GM12892 (cell line): ENCODE results near the gene ZNF692. TPM values are rescaled to one million over a fixed set of nuclear protein-coding genes. Genes with fewer than 3 reads are reported as not detected.

Source experiments
- DNase-seq: peaks from one replicate; pipeline ENCODE4 v3.0.0; 2011; ENCODE audit not compliant: insufficient read length
- FAIRE-seq: peaks from 2 replicates; lab custom pipeline; 2011; peaks lifted over from hg19 to GRCh38; lab: Jason Lieb, UNC
- POLR2A ChIP-seq: IDR thresholded peaks from 2 replicates; pipeline ENCODE4 v1.6.1; 2011; ENCODE audit warnings: low read depth, low read length, control low read depth
- POLR2AphosphoS5 ChIP-seq: IDR thresholded peaks from 2 replicates; pipeline ENCODE4 v1.6.1; 2011; ENCODE audit warnings: low read depth, low read length, control low read depth
- TAF1 ChIP-seq: IDR thresholded peaks from 2 replicates; pipeline ENCODE4 v1.6.1; 2011; ENCODE audit warnings: low read depth, mild to moderate bottlenecking, control low read depth, low read length, borderline replicate concordance
- polyA plus RNA-seq: library from polyadenylated mRNA; unstranded; fragments of >200 nt; gene quantifications from one replicate; pipeline ENCODE4 v1.2.1, GENCODE V29; 2012; ENCODE audit warnings: missing spikeins, inconsistent platforms; ENCODE audit not compliant: missing spikeins

The ZNF692 gene
- polyA plus RNA-seq, result 55.9 TPM

GRCh38 chr1:248858891-248859889, at the start of gene ZNF692:
Gene ZNF692, minus strand, starts transcription at chr1:248859085. Its CDS starts 776 bp downstream, at chr1:248858309.
- TF ChIP-seq TAF1 (no peak), POLR2AphosphoS5 (peak; percentile 73; the same call in 1 of the 2 replicates), POLR2A (peak; percentile 73)
- DNase-seq (peak; percentile 97), FAIRE-seq (peak; percentile 78)

DNA sequence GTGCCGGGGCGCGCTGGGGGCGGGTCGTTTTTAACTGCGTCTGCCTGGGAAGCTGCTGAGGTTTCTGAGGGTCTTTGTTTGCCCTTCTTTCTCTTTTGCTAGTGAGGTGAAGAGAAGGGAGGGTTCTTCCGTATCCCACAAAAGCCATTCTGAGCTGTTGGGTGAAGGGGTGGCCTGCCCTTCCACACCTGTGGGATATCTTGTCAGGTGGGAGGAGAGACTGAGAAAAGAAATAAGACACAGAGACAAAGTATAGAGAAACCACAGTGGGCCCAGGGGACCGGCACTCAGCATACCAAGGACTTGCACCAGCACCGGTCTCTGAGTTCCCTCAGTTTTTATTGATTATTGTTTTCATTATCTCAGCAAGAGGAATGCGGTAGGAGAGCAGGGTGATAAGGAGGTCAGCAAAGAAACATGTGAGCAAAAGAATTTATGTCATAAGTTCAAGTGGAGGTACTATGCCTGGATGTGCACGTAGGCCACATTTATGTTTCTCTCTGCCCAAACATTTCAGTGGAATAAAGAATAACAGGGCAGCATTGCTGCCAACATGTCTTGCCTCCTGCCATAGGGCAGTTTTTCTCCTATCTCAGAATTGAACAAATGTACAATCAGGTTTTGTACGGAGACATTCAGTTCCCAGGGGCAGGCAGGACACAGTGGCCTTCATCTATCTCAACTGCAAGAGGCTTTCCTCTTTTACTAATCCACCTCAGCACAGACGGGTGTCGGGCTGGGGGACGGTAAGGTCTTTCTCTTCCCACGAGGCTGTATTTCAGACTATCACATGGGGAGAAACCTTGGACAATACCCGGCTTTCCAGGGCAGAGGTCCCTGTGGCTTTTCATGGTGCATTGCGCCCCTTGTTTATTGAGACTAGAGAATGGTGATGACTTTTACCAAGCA, 48.1 kb upstream of the ZNF692 start:
- no peak for FAIRE-seq
- no peak for DNase-seq
- TF ChIP-seq TAF1 (no peak), POLR2AphosphoS5 (no peak), POLR2A (no peak)

GRCh38 chr1:248906009-248906752, 47.3 kb upstream of the ZNF692 start, which contains the start of gene PGBD2:
Gene PGBD2, plus strand, starts transcription at chr1:248906235. Its CDS starts 7,628 bp downstream, at chr1:248913863.
- TF ChIP-seq POLR2A, result peak; percentile 94
- peak; percentile 93 for TF ChIP-seq POLR2AphosphoS5
- peak; percentile 74; the same call in 1 of the 2 replicates for TF ChIP-seq TAF1
- FAIRE-seq (peak; percentile 98), DNase-seq (peak; percentile 81)

DNA sequence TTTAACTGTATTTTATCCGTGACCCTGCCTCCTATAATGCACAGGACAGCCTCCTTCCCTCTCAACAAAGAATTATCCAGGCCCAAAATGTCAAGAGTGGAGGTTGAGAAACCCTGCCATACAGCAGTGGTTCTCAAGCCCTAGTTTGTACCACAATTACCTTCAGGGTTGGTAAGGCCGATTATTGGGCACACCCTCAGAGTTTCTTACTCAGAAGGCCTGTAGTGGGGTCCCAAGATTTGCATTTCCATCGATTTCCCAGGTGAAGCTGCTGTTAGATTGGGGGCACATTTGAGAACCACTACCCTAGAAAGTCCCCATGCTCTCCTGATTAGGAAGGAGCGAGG, 46.8 kb upstream of the ZNF692 start:
- no peak for FAIRE-seq
- TF ChIP-seq POLR2A, result no peak

GRCh38 chr1:248904437-248905216, 45.7 kb upstream of the ZNF692 start:
- FAIRE-seq (no peak), DNase-seq (no peak)
- TF ChIP-seq POLR2AphosphoS5 (no peak), TAF1 (no peak), POLR2A (no peak)

More for the DNA sequence above, 46.8 kb upstream of the ZNF692 start:
- no peak for DNase-seq

DNA sequence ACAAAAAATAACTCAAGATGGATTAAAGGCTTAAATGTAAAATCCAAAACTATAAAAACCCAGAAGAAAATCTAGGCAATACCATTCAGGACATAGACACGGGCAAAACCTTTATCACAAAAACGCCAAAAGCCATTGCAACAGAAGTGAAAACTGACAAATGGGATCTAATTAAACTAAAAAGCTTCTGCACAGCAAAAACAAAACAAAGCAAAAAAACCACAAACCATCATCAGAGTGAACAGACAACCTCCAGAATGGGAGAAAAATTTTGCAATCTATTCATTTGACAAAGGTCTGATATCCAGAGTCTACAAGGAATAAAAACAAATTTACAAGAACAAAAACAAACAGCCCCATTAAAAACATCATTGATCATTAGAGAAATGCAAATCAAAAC, 42.7 kb upstream of the ZNF692 start:
- DNase-seq, result no peak
- no peak for TF ChIP-seq POLR2AphosphoS5
- TF ChIP-seq TAF1, result no peak
- no peak for TF ChIP-seq POLR2A
- FAIRE-seq, result no peak

GRCh38 chr1:248900637-248901036, 41.8 kb upstream of the ZNF692 start:
- TF ChIP-seq POLR2A, result no peak
- TF ChIP-seq TAF1, result no peak
- TF ChIP-seq POLR2AphosphoS5, result no peak
- FAIRE-seq, result no peak
- DNase-seq, result no peak

DNA sequence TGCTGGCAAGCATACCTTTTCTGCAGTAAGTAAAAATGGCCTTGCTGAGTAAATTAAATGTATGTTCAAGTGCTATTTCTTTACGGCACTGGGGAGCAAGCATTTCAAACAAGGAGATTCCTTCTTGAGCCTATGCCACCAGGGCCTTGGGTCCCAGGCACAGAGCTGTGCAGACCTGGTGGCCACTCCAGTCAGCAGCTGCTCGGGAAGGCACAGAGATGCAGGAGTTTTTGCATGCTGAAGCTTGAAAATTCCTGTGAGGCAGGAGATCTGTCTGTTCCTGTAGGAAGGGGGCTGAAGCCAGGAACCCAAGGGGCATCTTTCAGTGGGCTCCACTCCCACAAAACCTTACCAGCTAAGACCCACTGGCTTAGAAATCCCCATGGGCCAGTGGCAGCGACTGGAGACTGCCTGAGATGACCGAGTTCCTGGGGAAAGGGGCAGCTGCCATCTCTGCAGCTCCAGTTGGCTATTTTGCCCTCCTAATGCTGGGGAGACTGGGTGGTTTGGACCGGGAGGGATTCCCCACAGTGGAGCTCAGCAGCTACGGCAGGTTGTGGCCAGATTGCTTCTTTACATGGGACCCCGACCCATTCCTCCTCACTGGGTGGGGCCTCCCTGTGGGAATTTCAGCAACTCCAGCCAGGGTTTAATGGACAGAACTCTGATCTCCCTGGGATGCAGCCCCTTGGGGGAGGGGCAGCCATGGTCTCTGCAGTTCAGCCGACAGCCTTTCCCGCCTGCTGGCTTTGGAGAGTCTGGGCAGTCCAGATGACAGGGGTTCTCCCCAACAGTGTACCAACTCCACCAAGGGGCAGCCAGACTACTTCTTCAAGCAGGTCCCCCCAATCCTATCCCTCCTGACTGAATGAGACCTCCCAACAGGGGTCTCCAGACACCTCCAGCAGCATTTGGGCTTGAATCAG, 38.8 kb upstream of the ZNF692 start:
- no peak for FAIRE-seq

GRCh38 chr1:248894837-248895236, 36.0 kb upstream of the ZNF692 start:
- TF ChIP-seq POLR2AphosphoS5 (no peak), TAF1 (no peak), POLR2A (no peak)
- no peak for DNase-seq
- FAIRE-seq, result no peak

More for the DNA sequence above, 38.8 kb upstream of the ZNF692 start:
- no peak for DNase-seq
- TF ChIP-seq TAF1 (no peak), POLR2A (no peak), POLR2AphosphoS5 (no peak)
